HepG2 (cell line): Measurements from ENCODE around the gene BBLN. TPM values are rescaled to one million over a fixed set of nuclear protein-coding genes. Genes with fewer than 3 reads are reported as not detected.

Experiments used
- CBX1 ChIP-seq: IDR thresholded peaks from one replicate; pipeline ENCODE4 v1.6.1; 2016; ENCODE audit warnings: antibody characterized with exemption, low read depth
- ERF ChIP-seq: IDR thresholded peaks from 2 replicates; pipeline ENCODE4 v1.6.1; 2018; ENCODE audit warnings: missing biosample characterization, missing genetic modification reagents
- FOXK2 ChIP-seq: fragments of 450-650 bp; IDR thresholded peaks from 2 replicates; pipeline ENCODE4 v1.6.1; 2016
- HOXA9 ChIP-seq: sonication (generic); formaldehyde crosslinking; IDR thresholded peaks from 2 replicates; pipeline ENCODE4 v1.8.1; 2022; ENCODE audit warnings: missing genetic modification reagents, mild to moderate bottlenecking, moderate library complexity, borderline replicate concordance
- KLF16 ChIP-seq, 2 experiments: sonication (generic) in 1 of 2; formaldehyde crosslinking in 1 of 2; IDR thresholded peaks; 2 replicates each; pipeline versions ENCODE4 v1.6.1 to v1.8.0; 2016 to 2023; ENCODE audit warnings: missing genetic modification reagents in 2 of 2, missing compliant biosample characterization in 1 of 2
- MTA1 ChIP-seq: sonication (generic); formaldehyde crosslinking; IDR thresholded peaks from 2 replicates; pipeline ENCODE4 v1.4.0; 2020; ENCODE audit warnings: missing genetic modification reagents, mild to moderate bottlenecking, borderline replicate concordance
- NAIF1 ChIP-seq: sonication (generic); formaldehyde crosslinking; IDR thresholded peaks from 2 replicates; pipeline ENCODE4 v1.5.0; 2020; ENCODE audit warnings: mild to moderate bottlenecking, missing genetic modification reagents, borderline replicate concordance
- PPARG ChIP-seq: conservative IDR thresholded peaks from 2 replicates; pipeline ENCODE4 v1.6.1; 2016; ENCODE audit warnings: missing biosample characterization, missing genetic modification reagents
- RAD21 ChIP-seq: fragments of 450-650 bp; formaldehyde crosslinking; IDR thresholded peaks from 2 replicates; pipeline ENCODE4 v1.5.0; 2020; ENCODE audit warnings: mild to moderate bottlenecking
- RARA ChIP-seq: IDR thresholded peaks from 2 replicates; pipeline ENCODE4 v1.6.1; 2016; ENCODE audit warnings: missing genetic modification reagents, missing compliant biosample characterization
- ZBTB7B ChIP-seq: sonication (generic); formaldehyde crosslinking; IDR thresholded peaks from 2 replicates; pipeline ENCODE4 v1.4.0; 2020; ENCODE audit warnings: missing genetic modification reagents
- ZNF280D ChIP-seq: sonication (generic); formaldehyde crosslinking; IDR thresholded peaks from 2 replicates; pipeline ENCODE4 v1.5.1; 2020; ENCODE audit warnings: mild to moderate bottlenecking, missing genetic modification reagents
- ZNF574 ChIP-seq: sonication (generic); formaldehyde crosslinking; IDR thresholded peaks from 2 replicates; pipeline ENCODE4 v1.4.0; 2020; ENCODE audit warnings: missing genetic modification reagents
- ZNF841 ChIP-seq: sonication (generic); formaldehyde crosslinking; IDR thresholded peaks from 2 replicates; pipeline ENCODE4 v1.8.1; 2023; ENCODE audit warnings: missing genetic modification reagents, borderline replicate concordance
- ZSCAN9 ChIP-seq: IDR thresholded peaks from 2 replicates; pipeline ENCODE4 v1.6.1; 2016; ENCODE audit warnings: borderline replicate concordance
- ZXDC ChIP-seq: sonication (generic); formaldehyde crosslinking; IDR thresholded peaks from 2 replicates; pipeline ENCODE4 v1.5.0; 2020; ENCODE audit warnings: mild to moderate bottlenecking, missing genetic modification reagents
- ZZZ3 ChIP-seq: sonication (generic); formaldehyde crosslinking; IDR thresholded peaks from 2 replicates; pipeline ENCODE4 v1.4.0; 2020; ENCODE audit warnings: missing genetic modification reagents, mild to moderate bottlenecking, borderline replicate concordance
- polyA plus RNA-seq, 8 experiments: library from polyadenylated mRNA; depleted of rRNA in 3 of 8; stranded (reverse) in 7 of 8; unstranded in 1 of 8; fragments of >200 nt; fragmentation: Illumina TruSeq in 4 of 8; extraction: Trizol in 4 of 8; gene quantifications; 2 replicates each; pipeline versions ENCODE4 v1.2.1 to v1.2.3, GENCODE V29; 2011 to 2016; ENCODE audit warnings: low read depth in 4 of 8, missing spikeins in 1 of 8, mixed read lengths in 1 of 8; ENCODE audit not compliant: insufficient read depth in 1 of 8
- total RNA-seq, 5 experiments: library from RNA; depleted of rRNA; stranded (reverse); fragments of >200 nt; fragmentation: Illumina TruSeq; extraction: Trizol; gene quantifications; 2 replicates each; pipeline ENCODE4 v1.2.3, GENCODE V29; 2016; ENCODE audit warnings: low read depth in 1 of 5
- TF ChIP-seq, protein P1 (sequence below): sonication (generic); formaldehyde crosslinking; conservative IDR thresholded peaks from 2 replicates; pipeline ENCODE4 v1.8.0; 2022; ENCODE audit warnings: mild to moderate bottlenecking, moderate library complexity, missing genetic modification reagents

Gene BBLN
- total and polyA plus RNA-seq, 2 of the 13 experiments (the other 11 are each of a cell fraction or from before 2014, with no cell fraction given) = 27.6 to 33.1 TPM

DNA sequence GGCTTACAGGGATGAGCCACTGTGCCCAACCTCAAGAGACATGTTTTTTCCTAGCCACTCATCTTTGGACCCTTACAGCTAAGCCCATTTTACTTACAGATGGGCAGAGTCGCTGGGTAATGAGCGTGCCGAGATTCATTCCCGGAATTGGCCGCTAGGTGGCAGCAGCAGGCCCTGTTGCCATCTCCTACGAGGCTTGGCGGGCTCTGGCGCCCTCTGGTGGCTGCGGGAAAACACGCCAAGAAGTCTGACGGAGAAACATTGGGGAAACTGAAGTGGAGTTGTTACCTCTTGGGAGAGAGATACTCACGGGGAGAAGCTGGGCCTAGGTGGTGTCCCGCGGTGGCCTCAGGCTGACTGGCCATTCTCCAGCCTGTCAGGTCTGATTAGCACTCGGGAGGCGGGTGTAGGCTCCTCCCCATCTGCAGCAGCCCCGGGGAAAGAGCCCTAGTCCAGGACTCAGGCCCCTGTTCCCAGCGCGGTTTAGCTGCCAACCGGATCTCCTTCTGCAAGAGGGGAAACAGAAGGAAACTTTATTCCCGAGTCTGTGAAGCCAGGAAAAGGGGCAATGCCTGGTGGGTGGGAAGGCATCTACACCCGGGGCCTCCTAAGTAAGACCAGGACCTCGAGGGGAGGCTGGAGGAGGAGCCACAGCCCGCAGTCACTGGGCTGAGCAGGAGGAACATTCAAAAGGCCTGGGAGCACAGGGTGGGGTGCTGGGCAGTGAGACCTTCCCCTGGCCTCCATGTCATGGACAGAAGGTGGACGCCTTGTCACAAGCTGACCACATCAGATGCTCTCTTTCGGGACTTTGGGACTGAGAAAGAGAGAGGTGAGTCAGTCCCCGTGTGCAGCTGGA lies 42.2 kb upstream of the BBLN start (continued):
- TF ChIP-seq KLF16 (CRISPR knock-in tag; IDR thresholded peaks at IDR 0.05) = peak in 1 of 2 experiments; percentile 82; a peak in 2 of 4 replicates
- peak; percentile 80; the same call in 1 of the 2 replicates for TF ChIP-seq NAIF1 (CRISPR knock-in tag)
- TF ChIP-seq PPARG = peak; percentile 66; the same call in 1 of the 2 replicates
- TF ChIP-seq, protein P1, sequence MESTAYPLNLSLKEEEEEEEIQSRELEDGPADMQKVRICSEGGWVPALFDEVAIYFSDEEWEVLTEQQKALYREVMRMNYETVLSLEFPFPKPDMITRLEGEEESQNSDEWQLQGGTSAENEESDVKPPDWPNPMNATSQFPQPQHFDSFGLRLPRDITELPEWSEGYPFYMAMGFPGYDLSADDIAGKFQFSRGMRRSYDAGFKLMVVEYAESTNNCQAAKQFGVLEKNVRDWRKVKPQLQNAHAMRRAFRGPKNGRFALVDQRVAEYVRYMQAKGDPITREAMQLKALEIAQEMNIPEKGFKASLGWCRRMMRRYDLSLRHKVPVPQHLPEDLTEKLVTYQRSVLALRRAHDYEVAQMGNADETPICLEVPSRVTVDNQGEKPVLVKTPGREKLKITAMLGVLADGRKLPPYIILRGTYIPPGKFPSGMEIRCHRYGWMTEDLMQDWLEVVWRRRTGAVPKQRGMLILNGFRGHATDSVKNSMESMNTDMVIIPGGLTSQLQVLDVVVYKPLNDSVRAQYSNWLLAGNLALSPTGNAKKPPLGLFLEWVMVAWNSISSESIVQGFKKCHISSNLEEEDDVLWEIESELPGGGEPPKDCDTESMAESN = no peak
- TF ChIP-seq MTA1 = no peak
- peak; percentile 98 for TF ChIP-seq RAD21 (CRISPR knock-in tag)
- peak; percentile 76 for TF ChIP-seq ZNF574
- TF ChIP-seq FOXK2 = peak; percentile 51; the same call in 1 of the 2 replicates
- TF ChIP-seq ERF = peak; percentile 89
- TF ChIP-seq RARA = peak; percentile 41; the same call in 1 of the 2 replicates
- no peak for TF ChIP-seq ZZZ3 (CRISPR knock-in tag)
- no peak for TF ChIP-seq ZNF841 (CRISPR knock-in tag)
- TF ChIP-seq ZNF280D (CRISPR knock-in tag) = peak; percentile 46; the same call in 1 of the 2 replicates
- TF ChIP-seq ZBTB7B (CRISPR knock-in tag) = peak; percentile 65; the same call in 1 of the 2 replicates
- TF ChIP-seq HOXA9 (CRISPR knock-in tag) = no peak
- TF ChIP-seq ZXDC = no peak
- TF ChIP-seq CBX1 = no peak
- TF ChIP-seq ZSCAN9 (CRISPR knock-in tag) = peak; percentile 57; the same call in 1 of the 2 replicates
